Measurements from ENCODE around the gene PHLDB1. TPM values are rescaled to one million over a fixed set of nuclear protein-coding genes. Genes with fewer than 3 reads are reported as not detected.
A peak's percentile ranks its signal among the peaks of the same experiment; 100 is the strongest.
"Not testable (repeated sequence)": the region's sequence is repeated elsewhere in the genome, so short reads cannot be mapped to it uniquely, and the experiment has no call there.

The PHLDB1 gene
- total RNA-seq, 1 donor from 2014 or later: 1.7 TPM

DNA sequence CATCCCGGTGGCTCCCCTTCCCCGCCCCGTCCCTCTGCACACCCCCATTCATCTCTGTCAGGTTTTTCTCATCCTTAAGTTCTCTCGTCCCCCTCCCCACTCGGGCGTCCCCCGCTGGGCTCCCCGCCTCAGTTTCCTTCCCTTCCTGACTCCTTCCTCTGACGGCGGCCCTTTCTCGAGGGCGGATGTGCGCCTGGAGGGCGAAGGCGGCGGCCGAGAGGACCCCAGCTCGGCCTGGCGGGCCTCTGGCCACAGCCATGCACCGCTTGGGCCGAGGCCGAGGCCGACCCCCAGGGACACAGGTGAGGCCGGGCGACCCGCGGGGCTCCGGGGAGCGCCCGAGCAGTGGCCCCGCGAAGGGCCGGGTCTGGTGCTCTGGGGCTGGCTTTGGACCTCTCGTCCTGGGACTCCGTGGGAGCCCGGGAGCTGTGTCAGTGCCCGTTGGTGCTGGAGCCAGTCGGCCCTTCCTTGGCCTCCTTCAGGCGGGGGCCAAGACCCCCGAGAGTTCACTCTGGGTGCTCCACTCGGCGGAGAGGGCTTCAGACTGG lies 2.9 kb downstream of the PHLDB1 start:
- DNase-seq: peak; percentile 69
- intact Hi-C loops (cut with micrococcal nuclease): no loop called here
- Mint-ChIP-seq H3K4me3 (peak overlapping the region; percentile 76), H3K36me3 (ENCODE audit: low read depth) (peaks cover 6% of the 10 kb centered on the region), H3K27ac (peak overlapping the region; percentile 48), H3K27me3 (peaks cover 37% of the 10 kb centered on the region), H3K4me1 (peaks cover 25% of the 10 kb centered on the region), H3K9me3 (no peaks in the 10 kb centered on the region)

DNA sequence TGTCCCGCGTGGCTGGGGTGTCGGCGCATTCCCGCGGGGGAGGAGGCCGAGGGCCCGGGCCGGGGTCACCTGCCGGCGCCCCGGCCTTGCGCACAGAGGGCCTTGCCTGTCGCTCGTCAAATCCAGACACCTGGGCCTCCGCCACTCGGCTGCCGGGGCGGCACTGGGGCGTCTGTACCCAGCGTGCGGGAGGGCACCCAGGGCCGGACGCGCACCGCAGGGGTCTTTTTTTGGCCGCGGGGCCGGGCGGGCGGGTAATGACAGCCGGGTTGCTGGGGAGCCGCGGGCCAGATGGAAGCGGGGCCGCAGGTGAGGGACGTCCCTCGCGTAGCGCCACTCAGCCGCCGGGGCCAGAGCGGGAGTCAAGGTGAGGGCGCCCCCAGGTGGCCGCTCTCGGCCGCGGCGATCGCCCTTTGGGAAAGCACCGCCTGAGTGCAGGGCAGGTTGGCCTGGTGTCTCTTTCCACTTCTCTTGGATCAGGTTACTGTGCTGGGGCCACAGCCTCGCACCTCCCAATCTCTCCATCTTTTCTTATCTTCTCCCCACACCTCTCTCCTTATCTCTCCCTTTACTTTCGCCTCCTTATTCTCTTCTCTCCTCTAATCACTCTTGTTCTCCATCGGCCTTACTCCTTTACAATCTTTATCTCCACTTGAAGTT lies 3.5 kb downstream of the PHLDB1 start:
- DNase-seq: peak; percentile 96
- peaks cover 37% of the 10 kb centered on the region for H3K27me3 Mint-ChIP-seq
- peaks cover 6% of the 10 kb centered on the region for H3K36me3 Mint-ChIP-seq (ENCODE audit: low read depth)
- H3K4me1 Mint-ChIP-seq: peaks cover 25% of the 10 kb centered on the region
- H3K27ac Mint-ChIP-seq: peak overlapping the region; percentile 17
- intact Hi-C loops (cut with micrococcal nuclease): loop anchor here (1.0 kb wide), 2 partner anchors 16 to 466 kb away; no protein-coding TSS in a partner anchor
- H3K4me3 Mint-ChIP-seq: peak overlapping the region; percentile 76
- H3K9me3 Mint-ChIP-seq: no peaks in the 10 kb centered on the region

DNA sequence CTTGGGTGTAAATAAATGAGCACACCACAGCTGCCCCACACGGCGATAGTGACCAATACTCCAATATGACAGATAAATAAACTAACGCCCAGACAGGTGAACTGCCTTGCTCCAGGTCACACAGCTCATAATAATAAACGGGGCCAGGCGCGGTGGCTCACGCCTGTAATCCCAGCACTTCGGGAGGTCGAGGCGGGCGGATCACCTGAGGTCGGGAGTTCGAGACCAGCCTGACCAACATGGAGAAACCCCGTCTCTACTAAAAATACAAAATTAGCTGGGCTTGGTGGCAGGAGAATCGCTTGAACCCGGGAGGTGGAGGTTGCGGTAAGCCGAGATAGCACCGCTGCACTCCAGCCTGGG lies 4.0 kb downstream of the PHLDB1 start:
- Mint-ChIP-seq H3K4me1 (peaks cover 25% of the 10 kb centered on the region), H3K4me3 (peak overlapping the region; percentile 70), H3K27me3 (peaks cover 34% of the 10 kb centered on the region)
- intact Hi-C loops (cut with micrococcal nuclease): loop anchor here (1.0 kb wide), 2 partner anchors 16 to 466 kb away; no protein-coding TSS in a partner anchor
- not testable (repeated sequence) for H3K36me3 Mint-ChIP-seq (ENCODE audit: low read depth); DNase-seq; H3K9me3 Mint-ChIP-seq; H3K27ac Mint-ChIP-seq

DNA sequence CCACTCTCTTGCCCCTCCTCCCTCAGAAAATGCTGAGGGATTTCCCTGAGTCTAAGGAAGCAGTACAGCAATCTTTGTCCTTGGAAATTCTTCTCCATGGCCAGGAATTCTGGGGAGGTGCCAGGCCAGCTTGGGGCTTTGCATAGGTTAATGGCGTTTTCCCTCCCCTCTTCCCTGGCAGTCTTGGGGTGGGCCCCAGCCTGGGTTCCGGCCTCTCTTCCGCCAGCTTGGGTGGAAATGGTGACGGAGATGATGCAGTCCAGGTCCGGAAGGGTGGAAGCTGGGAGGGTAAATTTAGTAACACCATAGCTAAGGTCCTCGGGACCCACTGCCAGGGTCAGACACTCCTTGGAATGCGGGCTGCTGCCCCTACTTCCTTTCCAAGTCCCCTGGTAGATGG lies 5.0 kb downstream of the PHLDB1 start:
- Mint-ChIP-seq H3K27me3 (peaks cover 28% of the 10 kb centered on the region), H3K9me3 (no peaks in the 10 kb centered on the region), H3K4me1 (peaks cover 21% of the 10 kb centered on the region), H3K27ac (no peak overlapping the region), H3K36me3 (ENCODE audit: low read depth) (peaks cover 6% of the 10 kb centered on the region), H3K4me3 (no peak overlapping the region)
- DNase-seq: no peak
- intact Hi-C loops (cut with micrococcal nuclease): no loop called here

DNA sequence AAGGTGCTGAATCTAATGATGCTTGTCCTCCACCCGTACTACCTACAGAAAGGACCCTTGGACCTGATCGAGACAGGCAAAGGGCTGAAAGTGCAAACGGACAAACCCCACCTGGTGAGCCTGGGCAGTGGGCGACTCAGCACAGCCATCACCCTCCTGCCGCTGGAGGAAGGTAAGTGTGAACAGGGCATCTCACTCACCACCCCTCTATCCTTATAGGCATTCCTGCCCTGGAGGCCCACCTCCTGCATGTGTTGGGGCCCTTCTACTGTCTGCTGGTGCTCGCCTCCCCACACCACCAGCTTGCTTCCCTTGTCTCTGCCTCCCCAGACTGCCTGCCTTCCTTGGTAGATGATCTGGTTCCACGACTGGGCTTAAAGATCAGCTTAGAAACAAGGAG lies 7.1 kb downstream of the PHLDB1 start:
- no peaks in the 10 kb centered on the region for H3K9me3 Mint-ChIP-seq
- peaks cover 18% of the 10 kb centered on the region for H3K27me3 Mint-ChIP-seq
- peaks cover 2% of the 10 kb centered on the region for H3K36me3 Mint-ChIP-seq (ENCODE audit: low read depth)
- peaks cover 8% of the 10 kb centered on the region for H3K4me1 Mint-ChIP-seq
- H3K27ac Mint-ChIP-seq: no peak overlapping the region
- DNase-seq: no peak
- H3K4me3 Mint-ChIP-seq: no peak overlapping the region
- intact Hi-C loops (cut with micrococcal nuclease): no loop called here

DNA sequence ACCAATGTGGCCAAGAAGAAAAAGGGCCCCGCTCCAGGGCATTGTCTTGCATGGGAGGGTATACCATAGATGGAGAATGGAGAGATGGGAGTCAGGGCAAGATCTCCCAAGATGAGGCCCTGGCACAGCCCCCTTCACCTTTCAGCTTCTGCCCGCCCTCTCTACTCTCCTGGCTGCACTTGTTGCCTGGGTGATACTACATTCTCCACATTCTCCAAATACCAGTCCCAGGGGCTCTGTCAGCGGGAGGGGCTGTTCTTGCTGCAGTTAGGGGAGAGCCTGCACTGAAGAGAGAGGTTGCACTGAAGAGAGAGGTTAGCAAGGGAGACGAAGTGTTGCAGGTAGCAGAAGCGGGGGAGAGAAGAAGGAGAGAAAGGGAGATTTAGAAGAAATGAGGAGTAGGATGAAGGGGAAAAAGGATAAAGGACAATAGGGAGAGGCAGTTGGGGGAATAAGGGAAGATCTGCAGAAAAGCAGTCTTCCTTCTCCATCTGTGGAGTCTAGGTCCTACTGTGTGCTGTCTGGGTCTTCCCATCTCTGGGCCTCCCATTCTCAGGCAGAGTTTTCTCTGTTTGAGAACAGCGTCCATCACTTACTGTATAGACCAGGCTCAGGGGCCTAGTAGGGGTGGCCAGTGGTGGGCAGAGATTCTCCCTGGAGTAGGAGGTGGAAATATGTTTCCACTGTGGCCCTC lies 8.0 kb downstream of the PHLDB1 start:
- peaks cover 4% of the 10 kb centered on the region for H3K4me1 Mint-ChIP-seq
- H3K27me3 Mint-ChIP-seq: peaks cover 16% of the 10 kb centered on the region
- H3K27ac Mint-ChIP-seq: no peak overlapping the region
- H3K36me3 Mint-ChIP-seq (ENCODE audit: low read depth): no peaks in the 10 kb centered on the region
- no peaks in the 10 kb centered on the region for H3K9me3 Mint-ChIP-seq
- no peak overlapping the region for H3K4me3 Mint-ChIP-seq
- DNase-seq: no peak
- intact Hi-C loops (cut with micrococcal nuclease): no loop called here

DNA sequence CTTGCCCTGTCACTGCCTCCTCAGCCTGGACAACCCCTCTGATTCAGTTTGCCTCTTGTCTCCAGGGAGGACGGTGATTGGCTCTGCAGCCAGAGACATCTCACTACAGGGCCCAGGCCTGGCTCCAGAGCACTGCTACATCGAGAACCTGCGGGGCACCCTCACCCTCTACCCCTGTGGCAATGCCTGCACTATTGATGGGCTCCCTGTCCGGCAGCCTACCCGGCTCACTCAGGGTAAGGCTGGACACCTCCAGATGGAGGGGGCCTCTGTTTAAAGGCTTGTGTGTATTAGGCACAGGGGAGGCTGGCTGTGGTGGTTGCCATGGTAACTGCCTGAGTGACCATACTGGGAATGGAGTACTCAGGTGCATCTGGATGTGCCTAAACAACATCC lies 8.6 kb downstream of the PHLDB1 start:
- H3K27me3 Mint-ChIP-seq: peaks cover 20% of the 10 kb centered on the region
- intact Hi-C loops (cut with micrococcal nuclease): no loop called here
- DNase-seq: no peak
- peaks cover 7% of the 10 kb centered on the region for H3K4me1 Mint-ChIP-seq
- H3K27ac Mint-ChIP-seq: no peak overlapping the region
- no peaks in the 10 kb centered on the region for H3K36me3 Mint-ChIP-seq (ENCODE audit: low read depth)
- H3K4me3 Mint-ChIP-seq: no peak overlapping the region
- no peaks in the 10 kb centered on the region for H3K9me3 Mint-ChIP-seq

DNA sequence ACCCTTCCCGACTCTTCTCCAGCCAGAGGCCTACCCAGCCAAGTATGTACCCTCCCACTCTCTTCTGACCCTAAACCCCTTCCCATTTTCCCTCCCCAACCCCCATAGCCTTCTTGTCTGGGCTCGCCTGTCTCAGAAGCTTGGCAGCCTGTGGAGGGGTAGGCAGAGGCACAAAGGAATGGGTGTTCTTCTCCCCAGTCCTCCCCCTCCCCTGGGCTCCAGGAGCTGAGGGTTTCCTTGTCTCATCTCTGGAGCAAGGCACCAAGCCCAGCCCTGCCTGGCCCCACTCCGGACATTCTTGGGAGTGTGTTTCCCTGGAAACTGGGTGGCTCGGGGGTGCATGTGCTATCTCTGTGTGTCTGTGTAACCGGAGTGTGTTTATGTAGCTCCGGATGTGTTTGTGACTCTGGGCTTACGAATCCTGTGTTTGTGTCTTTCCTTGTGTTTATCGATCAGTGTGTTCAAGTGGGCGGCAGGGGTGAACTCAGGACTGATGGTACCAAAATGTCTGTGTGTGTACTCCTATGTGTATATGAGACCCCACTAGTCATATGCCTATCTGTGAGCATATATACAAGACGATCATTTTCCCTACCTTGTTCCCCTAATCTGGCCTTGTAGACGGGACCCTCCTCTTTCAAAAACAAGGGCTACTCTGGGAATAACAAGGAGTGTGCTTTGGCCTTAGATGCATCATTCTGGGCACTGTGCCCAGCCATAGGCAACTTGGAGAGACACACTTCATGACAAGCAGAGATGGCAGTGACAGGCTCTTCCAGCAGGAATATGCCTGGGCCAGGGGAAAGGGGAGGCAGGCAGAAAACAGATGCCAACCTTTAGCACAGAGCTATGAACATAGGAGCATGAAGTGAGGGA lies 10.9 kb downstream of the PHLDB1 start:
- H3K27ac Mint-ChIP-seq: no peak overlapping the region
- DNase-seq: no peak
- H3K9me3 Mint-ChIP-seq: no peaks in the 10 kb centered on the region
- peaks cover 22% of the 10 kb centered on the region for H3K27me3 Mint-ChIP-seq
- no peaks in the 10 kb centered on the region for H3K36me3 Mint-ChIP-seq (ENCODE audit: low read depth)
- peaks cover 4% of the 10 kb centered on the region for H3K4me1 Mint-ChIP-seq
- intact Hi-C loops (cut with micrococcal nuclease): no loop called here
- H3K4me3 Mint-ChIP-seq: no peak overlapping the region

DNA sequence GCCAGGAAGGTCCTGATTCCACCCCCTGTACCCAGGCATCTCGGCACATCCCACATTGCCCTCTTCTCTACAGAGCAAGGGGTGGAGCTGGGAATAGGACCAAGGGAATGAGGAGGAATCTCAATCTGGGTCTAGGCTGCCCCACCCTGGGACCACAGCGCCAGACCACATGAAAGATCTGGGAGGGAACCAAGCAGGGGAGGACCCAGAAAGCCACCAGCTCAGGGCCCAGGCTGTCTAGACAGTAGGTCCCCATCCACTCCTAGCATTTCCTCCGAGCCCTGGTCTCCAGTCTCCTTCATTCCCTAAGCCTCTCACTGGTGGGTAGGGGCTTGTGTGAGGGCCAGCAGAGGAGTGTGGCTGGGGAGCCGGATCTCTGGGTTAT lies 11.6 kb downstream of the PHLDB1 start:
- Mint-ChIP-seq H3K36me3 (ENCODE audit: low read depth) (no peaks in the 10 kb centered on the region), H3K27ac (no peak overlapping the region), H3K27me3 (peaks cover 22% of the 10 kb centered on the region), H3K9me3 (no peaks in the 10 kb centered on the region), H3K4me1 (peaks cover 4% of the 10 kb centered on the region), H3K4me3 (no peak overlapping the region)
- intact Hi-C loops (cut with micrococcal nuclease): no loop called here
- DNase-seq: no peak

DNA sequence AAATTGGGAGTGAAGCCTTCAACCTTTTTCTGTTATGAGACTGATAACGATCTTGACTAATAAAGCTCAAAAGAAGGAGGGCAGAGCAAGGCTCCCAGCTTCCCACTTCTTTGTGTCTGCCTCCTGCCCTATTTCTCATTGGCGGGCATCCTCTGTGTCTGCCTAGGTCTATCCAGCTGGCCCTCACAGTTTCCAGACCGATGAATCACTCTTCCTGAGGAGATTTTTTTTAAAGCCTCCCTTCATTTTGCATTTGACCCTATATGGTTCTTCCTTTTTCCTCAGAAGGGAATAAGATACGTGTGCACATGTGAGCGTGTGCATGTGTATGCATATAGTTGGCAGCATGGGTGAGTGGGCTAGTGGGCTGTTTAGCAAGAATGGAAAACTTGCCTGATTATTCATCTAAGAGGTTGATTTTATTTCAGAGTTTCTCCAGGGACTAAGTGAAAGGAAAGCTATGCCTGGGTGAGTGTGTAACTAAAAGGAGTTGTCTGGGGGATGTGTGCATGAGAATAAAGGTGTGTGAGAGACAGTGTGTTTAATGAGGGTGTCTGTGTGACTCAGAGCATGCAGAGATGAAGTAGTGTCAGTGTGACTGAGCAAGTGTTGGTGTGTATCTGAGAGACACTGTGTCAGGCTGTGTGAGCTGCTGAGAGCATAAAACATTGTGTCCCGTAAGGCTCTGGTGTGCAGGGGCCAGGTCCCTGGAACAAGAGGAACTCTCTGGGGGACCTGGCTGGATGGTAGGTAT lies 12.2 kb downstream of the PHLDB1 start:
- Mint-ChIP-seq H3K36me3 (ENCODE audit: low read depth) (no peaks in the 10 kb centered on the region), H3K9me3 (no peaks in the 10 kb centered on the region), H3K27ac (no peak overlapping the region), H3K4me3 (no peak overlapping the region), H3K4me1 (peaks cover 4% of the 10 kb centered on the region), H3K27me3 (peaks cover 22% of the 10 kb centered on the region)
- intact Hi-C loops (cut with micrococcal nuclease): no loop called here
- DNase-seq: no peak

DNA sequence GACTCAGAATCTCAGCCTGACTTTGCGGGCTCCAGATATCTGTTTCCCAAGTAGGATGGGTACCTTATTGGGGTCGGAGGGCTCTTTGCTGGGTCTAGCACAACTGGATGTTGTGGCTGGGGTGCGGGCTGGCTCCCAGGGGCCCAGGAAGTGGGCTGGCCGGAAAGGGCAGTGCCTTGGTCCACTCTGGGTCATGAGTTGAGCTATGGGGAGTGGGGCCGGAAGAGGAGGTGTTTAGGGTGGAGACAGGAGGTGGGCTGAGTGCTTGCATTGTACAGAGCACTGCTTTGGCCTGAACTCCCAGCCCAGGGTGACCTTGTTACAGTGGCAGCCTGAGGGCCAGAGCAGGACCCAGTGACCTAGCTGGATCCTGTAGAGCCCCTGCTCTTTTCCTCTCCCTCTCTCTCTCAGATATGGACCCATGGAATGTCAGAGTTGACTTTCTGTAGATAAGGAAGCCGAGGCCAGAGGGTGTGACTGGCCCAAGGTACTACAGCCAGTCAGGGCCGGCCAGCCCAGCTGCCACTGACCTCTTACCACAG lies 13.2 kb downstream of the PHLDB1 start:
- intact Hi-C loops (cut with micrococcal nuclease): no loop called here
- no peak for DNase-seq
- Mint-ChIP-seq H3K36me3 (ENCODE audit: low read depth) (no peaks in the 10 kb centered on the region), H3K27me3 (peaks cover 22% of the 10 kb centered on the region), H3K4me3 (peak overlapping the region; percentile 75), H3K9me3 (no peaks in the 10 kb centered on the region), H3K27ac (no peak overlapping the region), H3K4me1 (peaks cover 4% of the 10 kb centered on the region)

DNA sequence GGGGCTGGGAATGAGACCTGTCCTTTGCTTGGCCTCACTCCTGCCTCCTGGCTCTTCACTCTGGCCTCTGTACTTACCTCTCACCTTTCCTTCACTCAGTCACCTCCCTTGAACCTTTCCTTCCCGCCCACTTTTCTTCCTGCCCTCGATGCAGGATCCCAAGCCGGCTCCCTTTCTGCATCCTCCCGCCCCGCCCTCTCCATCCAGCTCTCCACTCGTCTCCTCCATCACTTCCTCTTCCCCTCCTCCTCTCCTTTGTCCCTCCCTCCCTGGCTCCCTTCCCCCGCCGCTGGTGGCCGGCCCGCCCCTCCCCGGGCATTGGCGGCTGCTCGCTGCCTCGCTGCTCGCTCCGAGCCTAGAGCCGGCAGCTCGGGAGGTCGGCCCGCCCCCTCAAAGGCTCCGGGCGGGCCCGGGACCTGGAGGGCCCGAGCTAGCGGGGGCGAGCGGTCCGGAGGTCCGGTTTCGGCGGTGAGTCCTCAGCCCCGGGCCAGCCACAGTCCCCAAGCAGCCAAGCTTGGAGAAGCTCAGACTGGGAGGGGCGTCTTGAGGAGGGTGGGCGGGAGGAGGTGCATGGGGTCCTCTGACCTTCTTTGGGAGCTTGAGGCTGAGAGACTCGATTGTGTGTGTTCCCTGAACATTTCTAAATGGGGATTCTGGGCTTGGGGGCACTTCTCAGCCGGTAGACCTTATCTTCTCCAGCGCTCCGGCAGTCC lies 13.8 kb downstream of the PHLDB1 start:
- peak; percentile 76 for DNase-seq

More for the DNA sequence above, 13.8 kb downstream of the PHLDB1 start:
- H3K27me3 Mint-ChIP-seq: peaks cover 22% of the 10 kb centered on the region
- H3K4me1 Mint-ChIP-seq: peaks cover 4% of the 10 kb centered on the region
- intact Hi-C loops (cut with micrococcal nuclease): no loop called here
- no peaks in the 10 kb centered on the region for H3K36me3 Mint-ChIP-seq (ENCODE audit: low read depth)
- no peaks in the 10 kb centered on the region for H3K9me3 Mint-ChIP-seq
- H3K27ac Mint-ChIP-seq: no peak overlapping the region
- H3K4me3 Mint-ChIP-seq: peak overlapping the region; percentile 75
